ENCODE results near the gene PGBD5. TPM values are rescaled to one million over a fixed set of nuclear protein-coding genes. Genes with fewer than 3 reads are reported as not detected.

Gene PGBD5, protein sequence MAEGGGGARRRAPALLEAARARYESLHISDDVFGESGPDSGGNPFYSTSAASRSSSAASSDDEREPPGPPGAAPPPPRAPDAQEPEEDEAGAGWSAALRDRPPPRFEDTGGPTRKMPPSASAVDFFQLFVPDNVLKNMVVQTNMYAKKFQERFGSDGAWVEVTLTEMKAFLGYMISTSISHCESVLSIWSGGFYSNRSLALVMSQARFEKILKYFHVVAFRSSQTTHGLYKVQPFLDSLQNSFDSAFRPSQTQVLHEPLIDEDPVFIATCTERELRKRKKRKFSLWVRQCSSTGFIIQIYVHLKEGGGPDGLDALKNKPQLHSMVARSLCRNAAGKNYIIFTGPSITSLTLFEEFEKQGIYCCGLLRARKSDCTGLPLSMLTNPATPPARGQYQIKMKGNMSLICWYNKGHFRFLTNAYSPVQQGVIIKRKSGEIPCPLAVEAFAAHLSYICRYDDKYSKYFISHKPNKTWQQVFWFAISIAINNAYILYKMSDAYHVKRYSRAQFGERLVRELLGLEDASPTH
- 0.68 and 18.9 TPM in 2 replicates for total RNA-seq

DNA sequence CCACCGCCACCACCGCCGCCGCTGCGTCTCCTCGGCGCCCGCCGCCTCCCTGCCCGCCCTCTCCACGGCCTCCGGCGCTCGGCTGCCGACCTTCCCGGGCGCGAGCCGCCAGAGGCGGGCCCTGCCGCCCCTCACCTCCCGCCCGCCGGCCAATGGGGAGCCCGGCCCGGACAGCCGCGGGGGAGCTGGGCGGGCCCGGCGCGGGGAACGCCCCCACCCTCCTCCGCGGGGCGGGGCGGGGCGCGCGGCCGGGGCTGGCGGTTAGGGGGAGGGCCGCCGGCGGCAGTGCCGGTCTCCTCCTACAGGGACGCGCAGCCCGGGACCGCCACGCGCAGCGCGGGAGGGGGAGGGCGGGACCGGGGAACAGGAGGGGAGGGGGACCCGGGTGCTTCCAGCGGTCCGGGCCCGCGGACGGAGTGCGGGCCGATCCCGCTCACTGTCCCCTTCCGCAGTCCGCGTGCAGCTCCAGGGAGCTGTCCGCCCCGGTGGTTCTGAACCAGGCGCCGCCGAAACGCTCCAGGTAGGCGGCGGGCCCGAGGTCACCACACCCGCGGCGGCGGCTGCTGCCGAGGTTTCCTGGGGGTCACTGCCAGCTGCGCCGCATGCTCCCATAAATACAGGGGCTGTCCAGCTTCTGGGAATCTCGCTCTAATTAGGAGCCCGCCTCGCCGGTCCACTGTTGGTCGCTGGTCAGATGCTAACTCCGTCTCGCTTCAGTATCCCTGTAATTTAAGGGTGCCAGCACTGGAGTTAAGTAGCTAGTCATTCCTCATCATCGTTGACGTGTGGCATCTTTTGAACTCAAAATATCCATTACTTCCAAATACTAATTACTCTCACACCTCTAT lies at the start of gene PGBD5:
PGBD5 (minus strand) TSS at position 87 of the 848 bp plus-strand sequence. CDS start 404 bp downstream, outside the sequence.

Other genes starting within 250 kb of the PGBD5 start
- 21.5 and 34.5 TPM in 2 replicates for gene COG2, start 216.1 kb upstream of the PGBD5 start, total RNA-seq

All from nasal cavity respiratory epithelium epithelial cell of viscerocranial mucosa (primary cell).